Brain microvascular endothelial cell (primary cell): Measurements from ENCODE around the gene AKAP13.

ENCODE experiments used
- DNase-seq: peaks from one replicate; pipeline ENCODE4 v3.0.0-alpha.2; 2020
- H3K27ac ChIP-seq: fragments of 250-450 bp; sonication (Bioruptor Pico); 2 replicates; pipeline ENCODE4 v1.5.1; 2020; ENCODE audit warnings: mild to moderate bottlenecking, moderate library complexity
- H3K27me3 ChIP-seq: fragments of 250-450 bp; sonication (Bioruptor Pico); replicated peaks from 2 replicates; pipeline ENCODE4 v1.5.1; 2020; ENCODE audit warnings: mild to moderate bottlenecking
- H3K36me3 ChIP-seq: fragments of 250-450 bp; sonication (Bioruptor Pico); replicated peaks from 2 replicates; pipeline ENCODE4 v1.5.1; 2020; ENCODE audit warnings: mild to moderate bottlenecking
- H3K4me3 ChIP-seq: 2 replicates; pipeline ENCODE4 v1.5.1; 2011; ENCODE audit warnings: low read depth, mild to moderate bottlenecking, control low read depth, low read length, moderate library complexity
- in situ Hi-C: cut with HindIII; loops from 2 replicates; pipeline ENCODE4 v1.10.0; 2017; ENCODE audit warnings: low sequenced_read_pairs, low pct_ligation_motif_present
- TF ChIP-seq, protein P1 (sequence below): IDR thresholded peaks from 2 replicates; pipeline ENCODE4 v1.5.1; 2011; ENCODE audit warnings: low read depth, mild to moderate bottlenecking, moderate library complexity, low read length, control low read depth, inconsistent platforms; ENCODE audit errors: missing control alignments

The AKAP13 gene

DNA sequence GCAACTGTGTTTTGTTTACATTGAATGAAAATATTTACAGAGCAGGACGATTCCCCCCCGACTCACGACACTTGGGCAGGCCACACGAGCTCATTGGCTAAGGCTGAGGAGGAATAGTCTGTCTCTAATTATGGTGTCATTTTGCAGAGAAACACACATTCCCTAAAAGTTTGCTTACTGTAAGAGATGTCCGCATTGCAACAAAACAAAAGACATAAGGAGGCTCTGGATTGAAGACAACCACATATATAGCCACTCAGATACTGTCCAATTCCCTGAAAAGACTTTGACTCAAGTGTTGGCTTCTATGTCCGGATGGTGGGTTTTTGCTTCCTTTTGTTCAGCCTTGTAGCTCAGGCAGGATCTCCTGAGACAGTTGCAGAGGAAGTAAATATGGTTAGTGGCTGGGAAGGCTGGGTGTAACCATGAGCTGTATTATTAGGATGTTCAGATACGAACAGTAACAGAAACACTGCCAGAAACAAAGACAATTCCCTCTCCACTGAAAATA is 243.9 kb downstream of the AKAP13 start:
- H3K27ac ChIP-seq: no peak overlapping the region
- DNase-seq: no peak
- no peaks in the 10 kb centered on the region for H3K27me3 ChIP-seq
- TF ChIP-seq, protein P1, sequence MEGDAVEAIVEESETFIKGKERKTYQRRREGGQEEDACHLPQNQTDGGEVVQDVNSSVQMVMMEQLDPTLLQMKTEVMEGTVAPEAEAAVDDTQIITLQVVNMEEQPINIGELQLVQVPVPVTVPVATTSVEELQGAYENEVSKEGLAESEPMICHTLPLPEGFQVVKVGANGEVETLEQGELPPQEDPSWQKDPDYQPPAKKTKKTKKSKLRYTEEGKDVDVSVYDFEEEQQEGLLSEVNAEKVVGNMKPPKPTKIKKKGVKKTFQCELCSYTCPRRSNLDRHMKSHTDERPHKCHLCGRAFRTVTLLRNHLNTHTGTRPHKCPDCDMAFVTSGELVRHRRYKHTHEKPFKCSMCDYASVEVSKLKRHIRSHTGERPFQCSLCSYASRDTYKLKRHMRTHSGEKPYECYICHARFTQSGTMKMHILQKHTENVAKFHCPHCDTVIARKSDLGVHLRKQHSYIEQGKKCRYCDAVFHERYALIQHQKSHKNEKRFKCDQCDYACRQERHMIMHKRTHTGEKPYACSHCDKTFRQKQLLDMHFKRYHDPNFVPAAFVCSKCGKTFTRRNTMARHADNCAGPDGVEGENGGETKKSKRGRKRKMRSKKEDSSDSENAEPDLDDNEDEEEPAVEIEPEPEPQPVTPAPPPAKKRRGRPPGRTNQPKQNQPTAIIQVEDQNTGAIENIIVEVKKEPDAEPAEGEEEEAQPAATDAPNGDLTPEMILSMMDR: no peak
- in situ Hi-C loops: no loop called here
- H3K36me3 ChIP-seq: peaks cover 3% of the 10 kb centered on the region
- no peak overlapping the region for H3K4me3 ChIP-seq

DNA sequence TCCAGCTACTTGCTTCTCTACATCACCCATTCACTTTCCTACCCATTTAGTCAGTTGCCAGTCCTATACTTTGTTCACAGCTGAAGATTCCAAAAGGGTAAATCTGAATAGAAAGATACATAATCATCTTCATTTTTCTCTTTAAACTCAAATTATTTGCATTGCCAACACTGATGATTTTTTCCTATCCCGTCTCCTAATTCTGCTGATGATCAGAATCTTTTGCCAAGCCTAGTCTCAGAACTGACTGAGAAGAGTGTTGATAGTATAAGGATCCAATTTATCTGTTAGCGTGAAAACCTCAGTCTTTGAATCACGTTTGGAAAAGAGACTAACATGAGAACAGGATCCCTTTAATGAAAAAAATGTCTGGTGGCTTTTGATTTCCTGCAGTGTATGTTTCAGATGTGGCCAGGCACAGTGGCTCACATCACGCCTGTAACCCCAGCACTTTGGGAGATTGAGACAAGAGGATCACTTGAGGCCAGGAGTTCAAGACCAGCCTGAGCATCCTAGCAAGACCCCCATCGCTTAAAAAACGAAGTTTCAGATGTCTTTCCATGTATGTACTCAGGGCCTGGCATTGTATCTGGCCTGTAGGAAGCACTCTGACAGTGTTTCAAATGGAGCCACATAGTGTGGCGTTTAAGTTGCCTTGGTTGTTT is 244.9 kb downstream of the AKAP13 start:
- Histone ChIP-seq H3K27me3 (no peaks in the 10 kb centered on the region), H3K4me3 (no peak overlapping the region), H3K36me3 (peaks cover 3% of the 10 kb centered on the region), H3K27ac (no peak overlapping the region)
- no peak for DNase-seq
- in situ Hi-C loops: no loop called here
- TF ChIP-seq, protein P1: no peak

DNA sequence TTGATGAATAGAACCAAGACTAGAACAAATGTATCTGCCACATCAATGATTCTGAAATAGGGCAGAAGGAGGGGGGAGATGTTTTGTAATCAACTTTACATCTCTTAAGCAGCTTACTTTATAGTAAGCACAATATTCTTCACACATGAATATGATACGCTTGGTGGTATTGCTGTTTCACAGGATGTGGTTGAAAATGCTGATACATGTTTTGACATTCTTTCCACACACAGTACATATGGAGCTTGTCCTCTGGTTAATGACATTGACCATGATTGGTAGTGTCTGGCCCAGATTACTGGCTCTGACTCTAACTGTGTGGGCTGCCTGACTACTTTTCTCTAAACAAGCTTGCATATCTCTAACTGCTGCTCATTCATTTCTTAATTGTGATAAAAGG is 245.5 kb downstream of the AKAP13 start:
- in situ Hi-C loops: no loop called here
- DNase-seq: no peak
- Histone ChIP-seq H3K27ac (no peak overlapping the region), H3K4me3 (no peak overlapping the region), H3K27me3 (no peaks in the 10 kb centered on the region), H3K36me3 (peaks cover 3% of the 10 kb centered on the region)
- TF ChIP-seq, protein P1: no peak

DNA sequence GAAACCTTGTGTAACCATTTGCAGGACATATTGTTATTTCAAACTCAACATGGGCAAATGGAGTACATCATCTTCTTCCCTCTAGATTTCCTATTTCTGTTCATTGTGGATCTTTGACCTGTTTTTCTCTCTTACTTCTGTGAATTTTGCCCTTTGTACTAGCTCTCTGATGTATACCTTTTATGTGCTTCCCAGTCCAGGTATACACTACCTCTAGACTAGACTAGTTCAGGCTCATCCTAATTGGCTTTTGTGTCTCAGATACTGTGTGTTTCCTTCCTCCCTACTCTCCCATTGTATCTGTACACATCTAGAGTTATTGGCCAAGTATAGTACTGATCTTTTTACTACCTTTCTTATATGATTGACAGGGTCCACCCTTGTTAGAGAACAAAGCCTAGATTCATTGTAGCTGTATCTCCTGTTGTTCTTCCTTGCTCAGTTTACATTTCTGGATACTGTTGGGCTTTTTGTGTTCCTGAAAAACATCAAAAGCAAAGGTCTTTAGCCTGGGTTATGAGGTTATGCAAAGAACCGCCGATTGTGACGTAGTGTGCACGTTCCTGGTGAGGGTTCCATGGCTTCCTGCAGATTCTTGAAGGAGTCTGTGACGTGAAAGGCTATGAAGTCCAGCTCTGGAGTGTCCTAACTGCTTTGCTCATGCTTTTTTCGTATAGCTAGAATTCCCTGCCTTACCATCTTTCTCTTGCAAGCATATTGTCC is 247.0 kb downstream of the AKAP13 start:
- Histone ChIP-seq H3K27me3 (no peaks in the 10 kb centered on the region), H3K4me3 (no peak overlapping the region), H3K27ac (no peak overlapping the region), H3K36me3 (peaks cover 3% of the 10 kb centered on the region)
- in situ Hi-C loops: no loop called here
- TF ChIP-seq, protein P1: no peak
- no peak for DNase-seq

DNA sequence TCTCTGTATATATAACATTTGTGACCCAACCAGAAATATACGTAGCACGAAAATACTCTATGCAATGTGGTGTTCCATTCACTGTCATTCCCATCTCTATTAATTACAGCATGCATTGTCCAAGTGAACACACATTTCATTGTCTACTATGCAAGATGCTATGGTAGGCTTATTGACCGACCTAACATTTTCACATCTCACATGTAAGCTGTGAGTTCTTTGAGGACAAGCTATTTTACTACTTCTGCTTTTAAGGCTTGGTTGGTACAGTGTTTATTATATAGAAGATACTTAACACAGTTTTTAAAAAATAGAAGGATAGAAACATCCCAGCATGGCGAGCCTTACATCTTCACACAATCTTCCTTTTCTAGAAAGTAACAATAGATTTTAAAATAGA is 249.9 kb downstream of the AKAP13 start:
- Histone ChIP-seq H3K27me3 (no peaks in the 10 kb centered on the region), H3K27ac (no peak overlapping the region), H3K36me3 (peaks cover 3% of the 10 kb centered on the region), H3K4me3 (no peak overlapping the region)
- in situ Hi-C loops: no loop called here
- TF ChIP-seq, protein P1: no peak
- DNase-seq: no peak
